Choroid plexus epithelial cell (primary cell): ENCODE data around the gene KCNC3.
A peak's percentile ranks its signal among the peaks of the same experiment; 100 is the strongest.
"Not testable (repeated sequence)": the region's sequence is repeated elsewhere in the genome, so short reads cannot be mapped to it uniquely, and the experiment has no call there.

ENCODE experiments used
- DNase-seq: peaks from one replicate; pipeline ENCODE4 v3.0.0-alpha.2; 2010; ENCODE audit warnings: low read depth
- H3K4me3 ChIP-seq: 2 replicates; pipeline ENCODE4 v1.5.1; 2011; ENCODE audit warnings: low read depth, mild to moderate bottlenecking, control low read depth, low read length, moderate library complexity
- CTCF ChIP-seq: conservative IDR thresholded peaks from 2 replicates; pipeline ENCODE4 v1.5.1; 2011; ENCODE audit warnings: low read depth, mild to moderate bottlenecking, control low read depth, inconsistent platforms, low read length, moderate library complexity

Gene KCNC3

GRCh38 chr19:50359328-50359818 is 30.2 kb upstream of the KCNC3 start:
- DNase-seq, result no peak
- no peak for TF ChIP-seq CTCF
- H3K4me3 ChIP-seq, result no peak overlapping the region

- DNase-seq, result peak; percentile 41
- peak overlapping the region; percentile 51 for H3K4me3 ChIP-seq
- no peak for TF ChIP-seq CTCF
Observed at GRCh38 chr19:50358483-50359327, 29.5 kb upstream of the KCNC3 start.

GRCh38 chr19:50357178-50358100 is 28.3 kb upstream of the KCNC3 start:
- peak; percentile 60 for DNase-seq
- peak overlapping the region; percentile 47 for H3K4me3 ChIP-seq
- TF ChIP-seq CTCF, result peak; percentile 84

- no peak for TF ChIP-seq CTCF
- no peak overlapping the region for H3K4me3 ChIP-seq
- no peak for DNase-seq
Observed at GRCh38 chr19:50356691-50357177, 27.6 kb upstream of the KCNC3 start.

GRCh38 chr19:50353487-50353880 is 24.3 kb upstream of the KCNC3 start:
- not testable (repeated sequence) for DNase-seq, H3K4me3 ChIP-seq

GRCh38 chr19:50352242-50352641 is 23.1 kb upstream of the KCNC3 start:
- no peak overlapping the region for H3K4me3 ChIP-seq
- no peak for DNase-seq
- TF ChIP-seq CTCF, result no peak
